H4 (cell line): ENCODE data around the gene ELMO1. TPM values are rescaled to one million over a fixed set of nuclear protein-coding genes. Genes with fewer than 3 reads are reported as not detected.

Source experiments
- DNase-seq: peaks from one replicate; pipeline ENCODE4 v3.0.0-alpha.2; 2015; ENCODE audit warnings: low spot score
- total RNA-seq: library from RNA; depleted of rRNA; stranded (reverse); fragments of >200 nt; shearing (Covaris generic); gene quantifications from 2 replicates; pipeline ENCODE4 v1.2.3, GENCODE V29; 2014

ELMO1 gene
- total RNA-seq, 1 experiment from 2014 or later = 55.0 TPM

DNA sequence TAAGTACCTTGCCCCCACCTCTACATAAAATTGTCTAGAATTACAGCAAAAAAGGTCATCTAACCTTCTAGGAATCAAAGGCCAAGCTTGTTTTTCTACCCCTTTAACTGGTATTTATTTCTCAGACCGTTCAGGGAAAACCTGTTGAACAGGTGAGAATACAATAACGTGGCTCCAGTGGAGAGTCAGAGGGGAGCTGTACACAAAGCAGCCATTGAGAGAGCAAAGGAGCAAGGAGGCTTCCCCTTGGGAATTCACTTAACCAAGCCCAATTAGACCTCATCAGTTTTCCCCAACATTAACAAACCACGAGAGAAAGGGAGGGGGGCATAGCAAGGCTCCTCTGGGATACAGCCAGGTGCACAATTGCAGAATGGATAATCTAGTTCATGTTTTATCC lies 101.9 kb downstream of the ELMO1 start:
- no peak for DNase-seq

DNA sequence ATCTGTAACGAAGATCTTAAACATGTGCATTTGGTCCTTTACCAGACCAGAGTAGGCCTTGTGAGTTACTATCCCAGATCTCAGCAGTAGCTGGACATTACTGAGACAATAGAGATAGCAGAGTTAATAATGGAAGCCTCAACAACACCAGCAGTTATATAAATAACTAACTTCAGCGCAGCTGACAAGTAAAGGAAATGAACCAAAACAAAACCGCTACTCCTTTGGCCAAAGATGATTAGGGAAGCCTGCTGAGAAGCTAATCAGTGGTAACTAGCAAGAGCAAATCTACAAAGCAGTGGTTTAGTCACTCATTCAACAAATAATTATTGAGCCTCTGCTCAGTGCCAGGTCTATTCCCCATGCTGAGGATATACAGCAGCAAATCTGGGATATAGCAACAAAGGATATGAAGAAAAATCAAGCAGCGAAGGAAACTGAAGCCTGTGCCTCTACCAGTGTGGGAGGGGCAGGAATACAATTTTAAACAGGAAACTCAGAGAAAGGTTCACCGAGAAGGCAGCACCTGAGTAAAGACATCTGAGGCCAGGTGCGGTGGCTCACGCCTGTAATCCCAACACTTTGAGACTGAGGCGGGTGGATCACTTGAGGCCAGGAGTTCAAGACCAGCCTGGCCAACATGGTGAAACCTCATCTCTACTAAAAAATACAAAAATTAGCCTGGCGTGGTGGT lies 103.6 kb downstream of the ELMO1 start:
- no peak for DNase-seq

DNA sequence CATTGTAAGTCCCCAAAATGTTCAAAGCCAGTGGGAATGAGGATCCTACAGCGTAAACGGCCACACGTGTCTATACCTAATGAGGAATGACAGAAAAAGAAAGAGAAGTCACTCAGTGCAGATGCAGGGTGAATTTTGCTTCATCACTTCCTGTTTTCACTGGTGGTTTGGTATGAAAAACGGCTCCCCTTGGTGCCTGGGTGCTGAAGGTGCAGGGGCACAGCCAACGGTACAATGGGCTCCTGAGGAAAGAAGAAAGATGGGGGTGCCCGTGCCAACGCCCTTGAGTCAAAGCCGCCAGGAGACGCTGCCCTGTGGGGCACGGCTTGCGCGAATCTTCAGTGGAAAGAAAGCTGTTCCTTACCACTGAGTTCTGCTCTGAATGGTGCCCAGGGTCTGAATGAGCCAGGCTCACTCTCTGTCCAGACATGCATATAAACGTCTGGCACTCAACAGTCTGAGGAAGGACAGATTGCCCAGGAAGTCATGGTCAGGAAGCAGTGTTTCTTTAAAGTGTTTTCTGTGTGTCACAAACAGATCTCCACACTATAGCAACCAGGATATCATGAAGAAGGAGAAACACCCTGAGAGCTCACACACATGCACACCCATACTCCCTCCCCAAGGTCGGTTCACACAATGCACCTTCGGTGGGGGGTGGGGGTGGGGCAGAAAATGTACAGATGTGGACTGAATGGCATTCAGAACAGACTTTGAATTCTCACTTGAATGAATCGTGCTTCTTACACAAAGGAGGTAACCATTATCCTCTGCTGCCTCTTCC lies 105.8 kb downstream of the ELMO1 start:
- peak; percentile 75 for DNase-seq

DNA sequence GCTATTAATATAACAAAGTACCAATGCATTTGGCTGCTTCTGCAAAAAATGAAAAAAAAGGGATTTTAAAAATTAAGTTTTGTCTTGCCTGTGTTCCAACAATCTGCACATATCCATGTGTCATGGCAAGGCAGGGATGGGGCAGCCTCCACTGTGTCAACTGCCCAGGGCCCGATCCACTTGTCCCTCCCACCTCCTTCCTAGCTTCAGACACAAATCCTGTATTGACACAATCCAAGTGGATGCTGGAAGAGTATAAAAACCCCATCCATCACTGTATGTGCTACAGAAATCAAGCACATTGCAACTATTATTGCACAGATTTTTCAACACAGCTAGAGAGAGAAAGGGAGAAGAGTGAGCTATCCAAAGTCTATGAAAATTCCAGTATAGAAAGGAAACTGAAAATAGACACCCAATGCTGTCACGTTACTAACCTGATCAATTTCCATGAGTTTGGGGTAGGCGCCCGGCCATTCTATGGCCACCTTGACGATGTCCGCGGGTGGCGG lies 106.4 kb downstream of the ELMO1 start:
- peak; percentile 50 for DNase-seq

DNA sequence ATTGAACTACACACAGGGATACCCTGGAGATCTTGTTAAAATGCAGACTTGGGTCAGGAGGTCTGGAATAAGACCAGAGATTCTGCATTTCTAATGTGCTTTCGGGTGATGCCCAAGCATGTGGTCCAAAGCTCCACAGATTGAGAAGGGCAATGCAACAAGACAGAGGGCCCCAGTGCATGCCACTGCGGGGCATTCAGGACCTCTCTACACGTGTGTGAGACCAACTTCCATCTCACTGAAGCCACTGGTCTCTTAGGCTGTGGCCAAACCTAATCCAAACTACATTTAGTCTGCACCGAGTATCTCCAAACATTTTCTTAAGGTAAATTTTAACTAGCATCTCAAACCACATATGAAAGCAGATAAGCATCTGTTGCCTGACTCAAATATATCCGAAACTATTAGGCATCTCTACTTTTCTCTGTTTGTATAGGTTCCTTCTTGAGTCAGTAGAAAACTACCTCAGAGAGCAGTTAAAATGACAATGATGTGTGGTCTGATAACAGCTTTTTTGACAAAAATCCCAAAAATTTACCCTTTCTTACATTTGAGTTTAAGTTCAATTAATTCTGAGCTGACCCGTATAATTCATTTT lies 107.5 kb downstream of the ELMO1 start:
- DNase-seq = no peak

DNA sequence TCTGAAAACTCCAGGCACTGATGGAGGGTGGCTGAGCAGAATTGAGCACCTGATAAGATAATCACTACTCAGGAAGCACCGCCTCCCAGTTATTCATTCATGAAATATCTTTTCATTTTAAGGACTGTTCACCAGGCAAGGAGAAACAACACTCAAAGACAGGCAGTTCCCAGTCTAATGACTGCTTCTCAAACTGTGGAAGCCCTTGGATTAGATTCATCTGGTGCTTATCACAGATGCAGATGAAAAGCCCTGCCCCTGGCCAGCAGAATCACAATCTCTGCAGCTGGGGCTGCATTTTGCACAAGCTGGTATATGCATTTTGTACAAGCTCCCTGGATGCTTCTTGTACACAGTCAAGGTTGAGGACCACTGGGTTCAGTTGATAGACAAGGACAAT lies 109.7 kb downstream of the ELMO1 start:
- DNase-seq = no peak

DNA sequence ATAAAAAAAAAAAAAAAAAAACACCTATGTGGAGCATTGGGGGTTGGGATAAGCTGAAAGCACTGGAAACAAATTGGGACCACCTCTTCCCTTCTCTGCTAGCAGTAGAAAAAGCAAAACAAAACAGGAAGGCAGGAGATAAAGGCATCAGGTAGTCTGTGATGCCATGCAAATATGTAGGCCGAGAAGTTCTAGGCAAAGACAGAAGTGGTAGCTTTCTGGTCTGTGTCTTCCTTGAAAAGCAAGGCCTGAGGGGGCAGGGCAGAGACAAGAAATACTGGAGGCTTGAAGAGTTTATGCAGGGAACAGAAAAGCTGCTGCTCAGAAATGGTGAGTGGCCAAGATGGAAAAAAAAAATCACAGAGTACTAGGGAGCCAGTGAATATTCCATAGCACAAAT lies 111.1 kb downstream of the ELMO1 start:
- DNase-seq = no peak

DNA sequence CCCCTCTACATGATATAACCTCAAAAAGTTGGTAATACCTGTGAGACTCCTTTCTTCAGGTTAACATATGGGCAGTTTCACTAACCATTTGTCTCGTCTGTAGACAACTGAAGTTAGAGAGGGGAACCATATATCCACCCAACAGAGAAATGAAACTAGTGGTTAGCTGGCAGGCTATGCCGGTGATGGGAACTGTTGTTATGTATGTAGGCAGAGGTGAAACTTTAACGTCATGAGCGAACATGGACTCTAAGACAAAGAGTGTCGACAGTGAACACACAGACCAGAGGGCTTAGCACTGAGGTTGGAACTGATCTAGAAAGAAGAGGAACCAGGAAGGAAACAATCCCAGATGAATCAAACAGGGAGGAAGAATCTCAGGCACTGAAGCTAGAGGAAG lies 112.4 kb downstream of the ELMO1 start:
- DNase-seq = no peak

DNA sequence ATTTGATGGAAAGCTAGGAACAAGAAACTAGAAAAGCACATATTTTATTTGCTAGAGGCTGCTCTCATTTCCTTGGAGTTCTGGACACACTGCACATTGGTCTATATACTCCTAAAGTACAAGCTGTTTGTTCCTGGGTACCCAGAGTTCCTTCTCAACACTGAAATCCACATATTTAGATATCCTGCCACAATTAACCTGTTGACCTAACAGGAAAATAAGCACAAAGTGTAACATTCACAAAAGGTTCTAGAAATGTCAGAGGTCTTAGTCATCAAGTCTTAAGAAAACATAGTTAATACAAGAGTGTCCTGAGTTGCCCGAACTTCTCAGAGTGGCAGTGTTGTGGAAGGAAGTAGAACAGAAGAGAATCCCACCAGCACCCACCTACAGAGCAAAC lies 115.6 kb downstream of the ELMO1 start:
- no peak for DNase-seq

DNA sequence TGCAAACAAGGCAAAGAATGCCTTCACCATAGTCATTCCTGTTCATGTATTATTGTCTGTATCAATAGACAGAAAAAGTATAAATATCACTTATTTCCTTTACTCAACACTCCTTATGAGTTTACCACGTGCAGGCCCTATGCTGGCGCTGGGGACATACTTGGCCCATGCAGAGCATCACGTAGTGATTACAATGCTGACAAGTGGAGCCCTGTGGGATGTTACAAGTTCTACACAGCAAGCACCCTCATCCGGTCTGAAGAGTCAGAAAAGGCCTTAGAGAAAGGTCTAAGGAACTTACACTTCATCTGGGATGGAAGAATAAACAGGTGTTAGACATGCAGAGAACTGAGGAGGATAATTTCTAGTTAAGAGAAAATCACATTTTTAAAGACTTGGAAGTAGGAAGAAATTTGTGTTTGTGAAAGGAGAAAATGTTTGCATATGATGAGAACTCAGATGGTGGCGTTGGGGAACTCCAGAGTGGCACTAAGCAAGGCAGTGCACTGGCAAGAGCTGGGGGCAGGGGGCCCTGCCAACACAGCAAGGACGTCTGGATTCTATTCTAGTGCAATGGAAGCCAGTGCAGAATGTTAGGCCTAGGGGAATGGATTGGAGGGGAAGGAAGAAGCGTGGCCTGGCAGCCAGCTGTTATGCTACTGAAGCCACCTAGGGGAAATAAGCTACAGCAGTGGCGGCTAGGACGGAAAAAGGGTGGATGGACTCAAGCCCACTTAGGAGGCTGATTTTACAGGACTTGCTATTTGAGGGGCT lies 116.2 kb downstream of the ELMO1 start:
- no peak for DNase-seq

DNA sequence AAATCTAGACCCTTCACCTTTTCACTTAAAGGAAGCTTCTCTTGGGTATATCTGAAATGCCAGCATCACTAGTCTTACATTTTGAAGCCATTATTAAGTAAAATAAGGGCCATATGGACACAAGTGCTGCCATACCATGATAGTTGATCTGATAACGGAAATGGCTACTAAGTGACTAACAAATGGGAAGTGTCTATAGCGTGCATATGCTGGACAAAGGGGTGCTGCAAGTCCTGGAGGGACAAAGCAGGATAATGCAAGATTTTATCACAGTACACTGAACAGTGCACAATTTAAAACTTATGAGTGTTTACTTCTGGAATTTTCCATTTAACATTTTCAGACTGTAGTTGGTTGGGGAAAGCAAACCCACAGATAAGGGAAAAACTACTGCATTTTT lies 117.9 kb downstream of the ELMO1 start:
- no peak for DNase-seq

DNA sequence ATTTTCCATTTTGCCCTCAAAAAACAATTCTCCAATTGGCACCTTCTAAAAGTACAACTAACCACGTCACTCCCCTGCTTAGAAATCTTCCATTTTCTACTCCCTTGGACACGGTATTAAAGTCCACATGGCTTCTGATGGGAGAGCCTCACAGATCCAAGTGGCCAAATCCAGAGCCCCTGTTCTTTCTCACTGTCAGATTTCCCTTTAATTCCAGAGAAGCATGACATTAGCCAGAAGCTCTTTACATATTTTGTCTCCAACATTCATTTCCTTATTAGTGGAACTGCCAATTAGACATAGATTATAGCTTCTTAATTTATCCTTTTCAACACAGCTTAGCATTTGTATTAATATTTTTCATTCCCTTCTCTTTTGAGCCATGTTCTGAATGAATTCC lies 118.7 kb downstream of the ELMO1 start:
- DNase-seq = no peak

DNA sequence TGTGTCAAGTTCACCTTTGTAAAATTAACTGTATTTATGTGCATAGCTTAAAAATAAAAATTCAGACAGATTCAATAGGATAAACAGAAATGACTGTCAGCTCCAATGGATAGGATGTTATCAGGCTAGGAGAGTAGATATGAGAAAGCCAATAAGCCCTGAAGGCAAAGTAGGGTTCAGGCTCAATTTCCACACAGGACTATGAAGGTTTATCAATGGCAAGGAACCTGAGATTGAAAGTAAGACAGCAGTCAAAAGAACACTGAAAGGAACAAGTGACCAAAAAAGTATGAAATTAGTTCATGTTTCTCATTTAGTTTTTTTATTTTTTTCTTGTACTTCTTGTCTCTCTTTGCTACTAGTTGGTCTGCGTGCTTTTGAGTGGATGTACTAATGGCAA lies 121.4 kb downstream of the ELMO1 start:
- DNase-seq = no peak

DNA sequence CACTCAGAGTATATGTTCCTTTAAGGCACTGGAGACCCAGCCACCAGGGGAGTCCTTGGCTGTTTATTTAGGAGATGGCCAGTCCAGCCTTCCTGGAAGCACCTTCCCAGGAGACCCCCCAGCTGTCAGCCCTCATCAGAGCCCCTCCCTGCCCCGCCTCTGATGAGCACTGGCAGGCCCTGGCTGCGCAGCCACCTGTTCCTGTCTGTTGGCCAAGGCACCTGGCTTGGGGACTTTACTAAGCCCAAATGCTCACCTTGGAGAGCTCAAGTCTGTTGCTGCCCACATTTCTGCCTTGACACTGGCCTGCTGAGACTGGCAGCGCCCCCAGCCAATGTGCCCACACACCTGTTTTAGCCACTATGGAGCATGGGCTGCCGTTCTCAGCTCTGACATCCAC lies 124.7 kb downstream of the ELMO1 start:
- DNase-seq = no peak

DNA sequence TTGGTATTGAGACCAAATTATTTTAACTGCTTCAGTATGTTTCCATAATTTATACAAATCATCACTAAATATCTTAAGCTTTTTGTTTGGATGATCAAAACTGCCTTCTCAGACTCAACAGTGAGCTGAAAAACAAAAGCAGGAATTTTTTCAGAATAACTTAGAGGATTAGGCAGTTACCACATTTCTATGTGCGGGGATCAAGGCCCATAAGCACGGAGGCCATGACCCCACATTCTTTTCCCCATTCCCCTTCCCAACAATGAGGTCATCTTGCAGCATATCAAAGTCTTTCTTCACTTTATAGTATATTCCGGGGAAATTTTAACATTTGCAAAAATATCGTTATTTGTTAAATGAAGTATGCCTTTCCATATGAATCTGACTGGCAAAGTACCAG lies 125.8 kb downstream of the ELMO1 start:
- no peak for DNase-seq

DNA sequence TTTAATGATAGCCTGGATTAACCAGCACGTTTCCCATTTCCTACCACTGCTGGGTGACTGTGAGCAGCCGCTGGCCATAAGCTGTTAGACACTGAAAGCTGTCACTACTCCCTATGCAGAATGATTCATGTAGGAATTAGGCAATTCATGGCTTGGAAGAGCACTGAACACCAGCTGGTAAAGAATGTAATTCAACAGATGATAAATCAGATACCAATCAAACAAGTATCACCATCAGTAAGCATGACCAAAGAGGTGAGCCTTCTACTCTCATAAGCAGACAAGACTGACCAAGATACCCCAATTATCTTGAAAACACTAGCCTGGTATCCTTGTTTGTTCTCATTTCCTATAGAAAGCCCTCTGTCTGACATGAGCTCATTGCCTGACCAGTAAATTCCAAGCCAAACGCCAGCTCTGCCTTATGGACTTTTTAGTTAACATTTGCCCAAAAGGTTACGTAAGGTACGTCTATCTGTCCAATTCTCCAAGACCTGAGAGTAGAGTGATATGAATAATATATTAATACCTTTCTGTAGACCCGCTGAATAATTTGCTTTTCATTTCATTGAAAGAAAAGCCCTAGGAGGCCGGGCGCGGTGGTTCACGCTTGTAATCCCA lies 127.7 kb downstream of the ELMO1 start:
- DNase-seq = peak; percentile 52

DNA sequence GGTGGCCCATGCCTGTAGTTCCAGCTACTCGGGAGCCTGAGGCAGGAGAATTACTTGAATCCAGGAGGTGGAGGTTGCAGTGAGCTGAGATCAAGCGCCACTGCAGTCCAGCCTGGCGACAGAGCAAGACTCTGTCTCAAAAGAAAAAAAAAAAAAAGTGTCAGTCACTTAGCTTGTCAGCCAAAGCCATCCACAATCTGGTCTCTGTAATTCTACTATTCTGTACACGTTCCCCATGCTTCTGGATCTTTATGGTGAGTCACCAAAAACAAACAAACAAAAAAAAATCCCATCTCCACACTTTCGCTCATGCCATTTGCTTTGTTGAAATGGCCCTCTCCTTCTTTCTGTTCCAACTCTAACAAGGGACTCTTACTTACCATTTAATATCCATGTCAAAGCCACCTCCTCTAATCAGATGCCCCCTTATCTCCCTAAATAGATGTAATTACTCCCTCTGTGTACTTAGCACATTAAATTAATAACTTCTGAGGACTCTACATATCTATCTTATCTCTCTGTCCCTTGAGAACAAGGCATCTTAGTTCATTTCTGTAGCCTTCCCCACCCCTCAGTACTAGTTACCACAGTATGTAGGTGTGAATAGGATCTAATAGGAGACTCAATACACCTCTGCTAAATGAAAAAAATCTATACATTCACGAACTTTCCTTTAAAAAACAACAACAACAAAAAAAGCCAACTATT lies 128.4 kb downstream of the ELMO1 start:
- peak; percentile 87 for DNase-seq

DNA sequence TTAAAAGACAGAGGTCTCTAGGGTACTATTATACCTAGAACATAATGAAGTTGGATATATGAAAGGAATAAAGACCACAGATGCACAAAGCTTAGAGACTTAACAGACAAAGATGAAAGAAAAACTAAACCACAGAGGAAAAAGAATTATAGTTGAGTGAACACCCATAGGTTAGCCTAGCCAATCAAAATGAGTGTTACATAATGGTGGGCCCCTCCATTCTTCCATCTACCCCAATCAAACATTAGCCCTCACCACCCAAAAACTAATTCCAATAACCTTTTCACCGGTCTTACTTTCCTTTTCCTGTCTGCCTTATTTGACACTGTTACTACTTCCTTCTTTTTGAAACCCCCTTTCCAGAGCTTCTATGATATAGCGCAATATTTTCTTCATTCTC lies 130.1 kb downstream of the ELMO1 start:
- no peak for DNase-seq

DNA sequence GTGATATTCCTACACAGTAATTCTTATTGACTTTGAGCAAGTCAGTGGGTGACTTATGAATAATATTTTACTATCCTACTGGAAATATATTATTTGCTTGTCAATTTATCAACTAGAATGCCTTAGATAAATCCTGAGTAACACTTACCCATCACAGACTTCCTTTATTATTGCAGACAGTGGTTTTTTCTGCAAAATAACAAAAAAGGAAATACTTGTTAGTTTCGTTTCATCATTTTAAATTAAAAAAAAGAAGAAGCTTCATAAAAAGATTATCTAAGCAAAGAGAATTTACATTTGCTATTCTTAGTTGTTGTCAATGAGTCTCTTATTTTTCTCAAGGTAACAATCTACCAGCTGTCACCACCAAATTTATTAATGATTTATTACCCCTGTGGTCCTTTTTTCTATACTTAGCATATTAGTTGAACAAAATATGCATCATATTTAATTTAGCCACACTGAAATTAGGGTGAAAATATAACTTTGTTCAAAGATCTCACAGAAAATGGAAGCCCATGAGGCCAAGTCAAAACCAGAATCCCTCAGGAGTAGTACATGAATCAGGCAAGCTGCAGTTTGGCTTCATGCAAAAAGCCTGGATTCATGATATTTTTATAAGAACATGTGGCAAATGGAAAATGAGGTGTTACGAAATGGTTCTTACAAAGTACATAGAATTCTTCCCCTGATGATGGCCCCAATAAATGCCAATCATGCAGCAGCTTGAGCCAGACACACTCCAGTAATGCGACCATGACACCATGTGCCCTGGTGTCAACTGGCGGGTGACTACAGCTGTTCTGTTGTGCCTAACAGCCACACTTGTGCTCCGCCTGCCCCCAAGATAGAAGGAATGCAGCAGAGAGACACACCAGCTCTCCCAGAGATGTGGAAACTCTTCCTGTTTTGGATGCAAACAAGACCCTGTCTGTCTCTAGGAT lies 132.6 kb downstream of the ELMO1 start:
- DNase-seq = no peak

DNA sequence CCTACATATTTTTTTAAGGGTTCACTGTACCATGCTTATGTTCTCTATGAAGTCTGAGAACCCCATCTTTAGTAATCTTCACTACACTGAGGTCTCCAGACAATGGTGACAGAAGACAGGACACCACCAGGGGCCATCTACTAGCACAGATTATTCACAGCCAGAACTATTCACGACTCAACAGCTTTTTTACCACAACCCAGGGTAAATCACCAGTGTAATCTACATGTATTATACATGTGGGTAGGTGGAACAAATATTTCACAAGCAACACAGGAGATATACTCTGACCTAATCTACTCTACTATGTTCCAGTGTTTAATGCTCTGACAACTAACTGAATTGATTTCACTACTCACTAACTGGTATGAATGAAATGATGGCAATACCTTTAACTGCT lies 136.1 kb downstream of the ELMO1 start:
- no peak for DNase-seq
